ENCODE data around the gene KLRC4. TPM values are rescaled to one million over a fixed set of nuclear protein-coding genes. Genes with fewer than 3 reads are reported as not detected.
A peak's percentile ranks its signal among the peaks of the same experiment; 100 is the strongest.
"Not testable (repeated sequence)": the region's sequence is repeated elsewhere in the genome, so short reads cannot be mapped to it uniquely, and the experiment has no call there.

KLRC4 gene
- total RNA-seq, 3 donors from 2014 or later (not counting 1 experiment from before 2014, with no cell fraction given), result 15.9 to 54.7 (median 51.4) TPM

DNA sequence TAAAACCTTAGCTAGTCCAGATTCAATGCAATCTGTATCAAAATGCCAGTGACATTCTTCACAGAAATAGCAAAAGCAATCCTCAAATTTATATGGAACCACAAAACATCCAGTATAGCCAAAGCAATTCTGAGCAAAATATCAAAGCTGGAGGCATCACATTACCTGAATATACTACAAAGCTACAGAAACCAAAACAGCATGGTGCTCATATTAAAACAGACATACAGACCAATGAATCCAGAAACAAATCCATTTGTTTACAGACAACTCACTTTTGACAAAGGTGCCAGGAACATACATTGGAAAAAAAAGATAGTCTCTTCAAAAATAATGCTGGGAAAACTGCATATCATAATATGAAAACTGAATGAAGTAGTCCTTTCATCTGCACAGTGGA, 4.8 kb downstream of the KLRC4 start:
- peaks cover 6% of the 10 kb centered on the region for H3K36me3 Mint-ChIP-seq
- no peak overlapping the region for H3K4me3 ChIP-seq (ENCODE audit: low read length)
- peaks cover 36 to 46% of the 10 kb centered on the region in 2 donors for H3K4me1 Mint-ChIP-seq
- H3K27me3 Mint-ChIP-seq (ENCODE audit: low read depth in 2 of 2), result no peaks in the 10 kb centered on the region
- H3K36me3 ChIP-seq (ENCODE audit: control insufficient read depth, insufficient read depth, low read length), result peaks cover 71% of the 10 kb centered on the region
- peak overlapping the region in 1 of 2 donors; percentile 57 for H3K27ac Mint-ChIP-seq
- intact Hi-C loops (cut with micrococcal nuclease), result loop anchor here (5.0 kb wide), 1 partner anchor 32 kb away; no protein-coding TSS in a partner anchor
- H3K27me3 ChIP-seq (ENCODE audit: control insufficient read depth, insufficient read depth, low read length), result no peaks in the 10 kb centered on the region
- H3K4me3 Mint-ChIP-seq, result no peak overlapping the region
- TF ChIP-seq CTCF (IDR thresholded peaks at IDR 0.05), result no peak
- H3K27ac ChIP-seq (ENCODE audit: low read length), result no peak overlapping the region
- no peaks in the 10 kb centered on the region for H3K9me3 Mint-ChIP-seq
- ATAC-seq (no peak), DNase-seq (no peak)
- H3K4me1 ChIP-seq (ENCODE audit: control insufficient read depth, insufficient read depth, low read length), result peaks cover 8% of the 10 kb centered on the region
- no peaks in the 10 kb centered on the region for H3K9me3 ChIP-seq (ENCODE audit: control insufficient read depth, insufficient read depth, low read length)

DNA sequence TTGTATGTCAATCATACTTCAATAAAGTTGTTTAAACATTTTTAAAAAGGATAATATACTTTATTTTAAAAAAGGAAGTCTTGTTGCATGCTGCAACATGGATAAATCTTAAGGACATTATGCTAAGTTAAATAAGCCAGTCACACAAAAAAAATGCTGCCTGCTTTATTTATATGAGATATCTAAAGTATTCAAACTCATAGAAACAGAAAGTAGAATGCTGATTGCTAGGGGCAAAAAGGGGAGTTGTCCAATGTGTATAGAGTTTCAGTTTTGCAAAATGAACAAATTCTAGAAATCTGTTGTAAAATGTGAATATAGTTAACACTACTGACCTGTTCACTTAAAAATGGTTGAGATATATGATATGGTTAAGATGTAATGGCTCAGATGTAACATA, 8.7 kb downstream of the KLRC4 start:
- no peak for TF ChIP-seq CTCF (IDR thresholded peaks at IDR 0.05)
- peak overlapping the region; percentile 42 for H3K4me3 Mint-ChIP-seq
- peaks cover 6% of the 10 kb centered on the region for H3K36me3 Mint-ChIP-seq
- Histone ChIP-seq H3K4me1 (ENCODE audit: control insufficient read depth, insufficient read depth, low read length) (peaks cover 18% of the 10 kb centered on the region), H3K36me3 (ENCODE audit: control insufficient read depth, insufficient read depth, low read length) (peaks cover 56% of the 10 kb centered on the region), H3K27me3 (ENCODE audit: control insufficient read depth, insufficient read depth, low read length) (no peaks in the 10 kb centered on the region), H3K4me3 (ENCODE audit: low read length) (no peak overlapping the region), H3K27ac (ENCODE audit: low read length) (no peak overlapping the region), H3K9me3 (ENCODE audit: control insufficient read depth, insufficient read depth, low read length) (no peaks in the 10 kb centered on the region)
- ATAC-seq (no peak), DNase-seq (no peak)
- peak overlapping the region; percentile 14 to 72 for H3K27ac Mint-ChIP-seq
- no peaks in the 10 kb centered on the region for H3K9me3 Mint-ChIP-seq
- intact Hi-C loops (cut with micrococcal nuclease), result no loop called here
- H3K4me1 Mint-ChIP-seq, result peaks cover 45 to 47% of the 10 kb centered on the region in 2 donors
- H3K27me3 Mint-ChIP-seq (ENCODE audit: low read depth in 2 of 2), result no peaks in the 10 kb centered on the region

DNA sequence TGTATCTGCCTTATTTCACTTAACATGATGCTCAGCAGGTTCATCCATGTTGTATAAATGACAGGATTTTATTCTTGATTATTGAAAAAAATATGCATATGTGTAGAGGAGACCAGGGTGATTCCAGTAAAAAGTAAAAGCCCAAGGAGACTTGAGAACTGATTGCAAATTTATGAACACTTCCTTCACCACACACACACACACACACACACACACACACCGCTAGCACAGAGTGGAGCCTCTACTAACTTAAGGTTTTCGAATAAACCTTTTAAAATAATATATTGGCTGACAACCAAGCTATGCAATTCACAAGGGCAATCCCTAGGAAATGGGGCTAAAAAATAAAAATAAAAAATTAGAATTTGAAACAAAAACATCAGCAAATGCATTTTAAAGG, 11.4 kb downstream of the KLRC4 start:
- H3K27ac Mint-ChIP-seq, result peak overlapping the region; percentile 83 to 98
- no peaks in the 10 kb centered on the region for H3K9me3 Mint-ChIP-seq
- H3K27me3 ChIP-seq (ENCODE audit: control insufficient read depth, insufficient read depth, low read length), result no peaks in the 10 kb centered on the region
- no peaks in the 10 kb centered on the region for H3K9me3 ChIP-seq (ENCODE audit: control insufficient read depth, insufficient read depth, low read length)
- H3K4me1 Mint-ChIP-seq, result peaks cover 71 to 74% of the 10 kb centered on the region in 2 donors
- intact Hi-C loops (cut with micrococcal nuclease), result loop anchor here (5.0 kb wide), 3 partner anchors 54 to 159 kb away; partner anchors contain the start of gene KLRC1
- H3K4me3 ChIP-seq (ENCODE audit: low read length), result no peak overlapping the region
- peaks cover 34% of the 10 kb centered on the region for H3K36me3 ChIP-seq (ENCODE audit: control insufficient read depth, insufficient read depth, low read length)
- no peak for ATAC-seq
- peak overlapping the region; percentile 57 for H3K27ac ChIP-seq (ENCODE audit: low read length)
- H3K4me3 Mint-ChIP-seq, result peak overlapping the region; percentile 68
- peaks cover 6% of the 10 kb centered on the region for H3K36me3 Mint-ChIP-seq
- no peak for DNase-seq
- TF ChIP-seq CTCF (IDR thresholded peaks at IDR 0.05), result no peak
- WGBS (ENCODE audit: insufficient coverage), result 29% methylated on average over 1 of the region's 2 CpGs
- H3K27me3 Mint-ChIP-seq (ENCODE audit: low read depth in 2 of 2), result no peaks in the 10 kb centered on the region
- peaks cover 31% of the 10 kb centered on the region for H3K4me1 ChIP-seq (ENCODE audit: control insufficient read depth, insufficient read depth, low read length)

DNA sequence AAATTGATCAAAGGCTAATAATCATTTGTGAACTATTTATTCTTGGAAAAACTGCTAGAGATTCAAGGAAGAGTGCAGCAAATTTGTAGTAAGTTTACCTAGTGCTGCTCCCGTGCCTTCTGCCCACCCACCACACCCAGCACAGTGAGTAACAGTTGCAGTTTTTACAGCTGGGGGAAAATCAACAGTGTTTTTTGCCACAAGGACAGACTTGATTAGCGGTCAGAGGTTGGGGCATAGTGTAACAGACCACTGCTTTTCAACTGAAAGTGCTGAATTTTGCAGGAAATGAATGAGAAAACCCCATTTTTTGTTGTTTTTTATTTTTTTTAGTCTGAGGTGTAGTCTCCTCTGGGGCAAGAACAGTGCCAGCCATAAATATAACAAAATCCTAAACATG, 12.3 kb downstream of the KLRC4 start:
- Histone ChIP-seq H3K9me3 (ENCODE audit: control insufficient read depth, insufficient read depth, low read length) (no peaks in the 10 kb centered on the region), H3K4me1 (ENCODE audit: control insufficient read depth, insufficient read depth, low read length) (peaks cover 36% of the 10 kb centered on the region), H3K27ac (ENCODE audit: low read length) (peak overlapping the region; percentile 63), H3K36me3 (ENCODE audit: control insufficient read depth, insufficient read depth, low read length) (peaks cover 30% of the 10 kb centered on the region), H3K27me3 (ENCODE audit: control insufficient read depth, insufficient read depth, low read length) (no peaks in the 10 kb centered on the region), H3K4me3 (ENCODE audit: low read length) (no peak overlapping the region)
- Mint-ChIP-seq H3K4me1 (peaks cover 73 to 77% of the 10 kb centered on the region in 2 donors), H3K27me3 (ENCODE audit: low read depth in 2 of 2) (no peaks in the 10 kb centered on the region), H3K9me3 (no peaks in the 10 kb centered on the region), H3K27ac (peak overlapping the region; percentile 83 to 98), H3K36me3 (peaks cover 6% of the 10 kb centered on the region), H3K4me3 (peak overlapping the region; percentile 68)
- DNase-seq (peak in 1 of 2 donors; percentile 65), ATAC-seq (peak; percentile 51 to 65 (median 61))
- intact Hi-C loops (cut with micrococcal nuclease), result loop anchor here (5.0 kb wide), 3 partner anchors 55 to 160 kb away; partner anchors contain the start of gene KLRC1
- no peak for TF ChIP-seq CTCF (IDR thresholded peaks at IDR 0.05)
- WGBS (ENCODE audit: insufficient coverage), result 26% methylated on average over 2 of the region's 2 CpGs

- H3K36me3 Mint-ChIP-seq; H3K4me3 ChIP-seq (ENCODE audit: low read length); DNase-seq; ATAC-seq; H3K9me3 Mint-ChIP-seq; H3K27me3 Mint-ChIP-seq (ENCODE audit: low read depth in 2 of 2); H3K27me3 ChIP-seq (ENCODE audit: control insufficient read depth, insufficient read depth, low read length); H3K9me3 ChIP-seq (ENCODE audit: control insufficient read depth, insufficient read depth, low read length): not testable (repeated sequence)
- Mint-ChIP-seq H3K4me1 (peaks cover 70 to 74% of the 10 kb centered on the region in 2 donors), H3K27ac (peak overlapping the region; percentile 97 to 98), H3K4me3 (peak overlapping the region; percentile 40)
- intact Hi-C loops (cut with micrococcal nuclease), result loop anchor here (5.0 kb wide), 3 partner anchors 56 to 161 kb away; partner anchors contain the start of gene KLRC1
- peak overlapping the region; percentile 92 for H3K27ac ChIP-seq (ENCODE audit: low read length)
- peaks cover 39% of the 10 kb centered on the region for H3K4me1 ChIP-seq (ENCODE audit: control insufficient read depth, insufficient read depth, low read length)
- H3K36me3 ChIP-seq (ENCODE audit: control insufficient read depth, insufficient read depth, low read length), result peaks cover 20% of the 10 kb centered on the region
- WGBS (ENCODE audit: insufficient coverage), result 80% methylated on average over 12 of the region's 15 CpGs
Measured at GRCh38 chr12:10396176-10396575, 13.4 kb downstream of the KLRC4 start.

Data from natural killer cell (primary cell).